ENCODE measurements around the gene MAGEB4. TPM values are rescaled to one million over a fixed set of nuclear protein-coding genes. Genes with fewer than 3 reads are reported as not detected.

The MAGEB4 gene
- total RNA-seq, 1 experiment from 2014 or later: not detected

- Histone ChIP-seq H3K27ac (no peak overlapping the region), H3K36me3 (no peaks in the 10 kb centered on the region), H3K4me3 (no peak overlapping the region), H3K9me3 (replicated peaks) (no peaks in the 10 kb centered on the region), H3K27me3 (replicated peaks) (no peaks in the 10 kb centered on the region), H3K4me1 (replicated peaks) (no peaks in the 10 kb centered on the region)
- no peak for DNase-seq (ENCODE audit: low read depth in 1 of 2, low spot score in 2 of 2)
These were observed 11.5 kb downstream of the MAGEB4 start for GRCh38 chrX:30253257-30253656.

GRCh38 chrX:30259927-30260326 lies 18.1 kb downstream of the MAGEB4 start:
- Histone ChIP-seq H3K36me3 (no peaks in the 10 kb centered on the region), H3K27me3 (replicated peaks) (no peaks in the 10 kb centered on the region), H3K4me3 (no peak overlapping the region), H3K9me3 (replicated peaks) (no peaks in the 10 kb centered on the region), H3K4me1 (replicated peaks) (no peaks in the 10 kb centered on the region), H3K27ac (no peak overlapping the region)
- DNase-seq (ENCODE audit: low read depth in 1 of 2, low spot score in 2 of 2): no peak

GRCh38 chrX:30261012-30261411 lies 19.2 kb downstream of the MAGEB4 start:
- H3K4me1 ChIP-seq (replicated peaks): no peaks in the 10 kb centered on the region
- no peaks in the 10 kb centered on the region for H3K36me3 ChIP-seq
- H3K27me3 ChIP-seq (replicated peaks): no peaks in the 10 kb centered on the region
- DNase-seq (ENCODE audit: low read depth in 1 of 2, low spot score in 2 of 2): no peak
- H3K9me3 ChIP-seq (replicated peaks): no peaks in the 10 kb centered on the region
- no peak overlapping the region for H3K4me3 ChIP-seq
- H3K27ac ChIP-seq: no peak overlapping the region

- H3K9me3 ChIP-seq (replicated peaks): no peaks in the 10 kb centered on the region
- H3K27me3 ChIP-seq (replicated peaks): no peaks in the 10 kb centered on the region
- DNase-seq (ENCODE audit: low read depth in 1 of 2, low spot score in 2 of 2): no peak
- no peak overlapping the region for H3K4me3 ChIP-seq
- H3K4me1 ChIP-seq (replicated peaks): no peaks in the 10 kb centered on the region
- H3K27ac ChIP-seq: no peak overlapping the region
- H3K36me3 ChIP-seq: no peaks in the 10 kb centered on the region
These were observed 21.0 kb downstream of the MAGEB4 start for GRCh38 chrX:30262763-30263162.

- no peak overlapping the region for H3K27ac ChIP-seq
- H3K4me1 ChIP-seq (replicated peaks): no peaks in the 10 kb centered on the region
- H3K4me3 ChIP-seq: no peak overlapping the region
- H3K36me3 ChIP-seq: no peaks in the 10 kb centered on the region
- no peak for DNase-seq (ENCODE audit: low read depth in 1 of 2, low spot score in 2 of 2)
- H3K9me3 ChIP-seq (replicated peaks): no peaks in the 10 kb centered on the region
- H3K27me3 ChIP-seq (replicated peaks): no peaks in the 10 kb centered on the region
These were observed 28.8 kb downstream of the MAGEB4 start for GRCh38 chrX:30270639-30271038.

GRCh38 chrX:30275498-30275897 lies 33.7 kb downstream of the MAGEB4 start:
- Histone ChIP-seq H3K27ac (no peak overlapping the region), H3K27me3 (replicated peaks) (no peaks in the 10 kb centered on the region), H3K36me3 (no peaks in the 10 kb centered on the region), H3K9me3 (replicated peaks) (no peaks in the 10 kb centered on the region), H3K4me3 (no peak overlapping the region), H3K4me1 (replicated peaks) (no peaks in the 10 kb centered on the region)
- DNase-seq (ENCODE audit: low read depth in 1 of 2, low spot score in 2 of 2): peak in 1 of 2 experiments; percentile 10

- no peak for DNase-seq (ENCODE audit: low read depth in 1 of 2, low spot score in 2 of 2)
- no peaks in the 10 kb centered on the region for H3K36me3 ChIP-seq
- no peak overlapping the region for H3K27ac ChIP-seq
- no peaks in the 10 kb centered on the region for H3K9me3 ChIP-seq (replicated peaks)
- no peak overlapping the region for H3K4me3 ChIP-seq
- no peaks in the 10 kb centered on the region for H3K27me3 ChIP-seq (replicated peaks)
- peaks cover 11% of the 10 kb centered on the region for H3K4me1 ChIP-seq (replicated peaks)
These were observed 36.6 kb downstream of the MAGEB4 start for GRCh38 chrX:30278365-30278764.

- Histone ChIP-seq H3K27me3 (replicated peaks) (no peaks in the 10 kb centered on the region), H3K27ac (no peak overlapping the region), H3K4me1 (replicated peaks) (peaks cover 23% of the 10 kb centered on the region), H3K36me3 (no peaks in the 10 kb centered on the region), H3K4me3 (no peak overlapping the region), H3K9me3 (replicated peaks) (no peaks in the 10 kb centered on the region)
- DNase-seq (ENCODE audit: low read depth in 1 of 2, low spot score in 2 of 2): no peak
These were observed 38.6 kb downstream of the MAGEB4 start for GRCh38 chrX:30280428-30280827.

GRCh38 chrX:30282527-30282926 lies 40.7 kb downstream of the MAGEB4 start:
- Histone ChIP-seq H3K36me3 (no peaks in the 10 kb centered on the region), H3K9me3 (replicated peaks) (no peaks in the 10 kb centered on the region), H3K4me3 (no peak overlapping the region), H3K27me3 (replicated peaks) (no peaks in the 10 kb centered on the region), H3K4me1 (replicated peaks) (peaks cover 23% of the 10 kb centered on the region), H3K27ac (peak overlapping the region; percentile 96)
- DNase-seq (ENCODE audit: low read depth in 1 of 2, low spot score in 2 of 2): peak in 1 of 2 experiments; percentile 11

GRCh38 chrX:30283456-30284200 lies 41.8 kb downstream of the MAGEB4 start:
- H3K4me3 ChIP-seq: no peak overlapping the region
- peak; percentile 55 to 88 for DNase-seq (ENCODE audit: low read depth in 1 of 2, low spot score in 2 of 2)

More at GRCh38 chrX:30283456-30284200, 41.8 kb downstream of the MAGEB4 start:
- peak overlapping the region; percentile 96 for H3K27ac ChIP-seq
- peaks cover 23% of the 10 kb centered on the region for H3K4me1 ChIP-seq (replicated peaks)
- H3K9me3 ChIP-seq (replicated peaks): no peaks in the 10 kb centered on the region
- no peaks in the 10 kb centered on the region for H3K36me3 ChIP-seq
- no peaks in the 10 kb centered on the region for H3K27me3 ChIP-seq (replicated peaks)

Other genes starting within 250 kb of the MAGEB4 start
- gene MAGEB2, start 26.4 kb upstream of the MAGEB4 start, total RNA-seq (2014; rRNA removed; shearing (Covaris generic)): not detected in 2 replicates
- not detected in 2 replicates for gene MAGEB3, start 11.3 kb upstream of the MAGEB4 start, total RNA-seq (2014; rRNA removed; shearing (Covaris generic))
- not detected in 2 replicates for gene MAGEB1, start 5.1 kb downstream of the MAGEB4 start, total RNA-seq (2014; rRNA removed; shearing (Covaris generic))
- gene NR0B1, start 67.4 kb downstream of the MAGEB4 start, total RNA-seq (2014; rRNA removed; shearing (Covaris generic)): 12.1 and 12.5 TPM in 2 replicates